Measurements from ENCODE around the gene SRPK2. TPM values are rescaled to one million over a fixed set of nuclear protein-coding genes. Genes with fewer than 3 reads are reported as not detected.

Gene SRPK2
- total and polyA plus RNA-seq, 8 donors, result 7.6 to 109 (median 24.4) TPM

DNA sequence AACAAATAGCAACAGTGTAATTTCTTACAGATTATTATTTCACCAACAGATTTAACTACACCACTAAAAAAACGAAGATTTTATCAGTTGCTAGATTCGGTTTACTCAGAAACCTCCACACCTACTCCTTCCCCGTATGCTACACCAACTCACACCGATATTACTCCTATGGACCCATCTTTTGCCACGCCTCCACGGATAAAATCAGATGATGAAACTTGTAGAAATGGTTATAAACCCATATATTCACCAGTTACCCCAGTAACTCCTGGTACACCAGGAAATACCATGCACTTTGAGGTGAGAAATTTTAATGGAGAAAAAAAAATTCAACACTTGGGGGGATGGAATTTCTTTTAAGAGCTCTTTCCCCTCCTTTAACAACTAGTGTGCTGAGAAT, 282.2 kb downstream of the SRPK2 start:
- TF ChIP-seq CTCF (IDR thresholded peaks at IDR 0.05) (no peak), EP300 (IDR thresholded peaks at IDR 0.05) (no peak), POLR2AphosphoS5 (IDR thresholded peaks at IDR 0.05) (no peak), POLR2A (IDR thresholded peaks at IDR 0.05) (no peak)
- 77 to 91% (median 85%) methylated on average over 6 of the region's 6 CpGs for WGBS, 5 donors
- DNase-seq, result no peak
- Histone ChIP-seq H3K27me3 (no peaks in the 10 kb centered on the region), H3K27ac (no peak overlapping the region), H3K9me3 (no peaks in the 10 kb centered on the region), H3K4me1 (peaks cover 0 to 47% (median 15%) of the 10 kb centered on the region in 4 donors), H3K4me3 (no peak overlapping the region), H3K36me3 (peaks cover 42 to 100% (median 90%) of the 10 kb centered on the region in 4 donors)
- intact Hi-C loops (cut with DNase I; ENCODE audit: low total_unique reads), result no loop called here

- Histone ChIP-seq H3K4me3 (no peak overlapping the region), H3K36me3 (peaks cover 34 to 100% (median 84%) of the 10 kb centered on the region in 4 donors), H3K9me3 (no peaks in the 10 kb centered on the region), H3K4me1 (peaks cover 0 to 47% (median 15%) of the 10 kb centered on the region in 4 donors), H3K27me3 (no peaks in the 10 kb centered on the region), H3K27ac (peak overlapping the region in 2 of 5 donors; percentile 29 to 35)
- intact Hi-C loops (cut with DNase I; ENCODE audit: low total_unique reads), result no loop called here
- no peak for DNase-seq
- TF ChIP-seq EP300 (IDR thresholded peaks at IDR 0.05), result no peak
- no peak for TF ChIP-seq POLR2AphosphoS5 (IDR thresholded peaks at IDR 0.05)
- TF ChIP-seq POLR2A (IDR thresholded peaks at IDR 0.05), result no peak
- TF ChIP-seq CTCF (IDR thresholded peaks at IDR 0.05), result no peak
- WGBS, 5 donors, result 61 to 78% (median 70%) methylated on average over 2 of the region's 2 CpGs
Observed at GRCh38 chr7:105105579-105105978, 283.1 kb downstream of the SRPK2 start.

DNA sequence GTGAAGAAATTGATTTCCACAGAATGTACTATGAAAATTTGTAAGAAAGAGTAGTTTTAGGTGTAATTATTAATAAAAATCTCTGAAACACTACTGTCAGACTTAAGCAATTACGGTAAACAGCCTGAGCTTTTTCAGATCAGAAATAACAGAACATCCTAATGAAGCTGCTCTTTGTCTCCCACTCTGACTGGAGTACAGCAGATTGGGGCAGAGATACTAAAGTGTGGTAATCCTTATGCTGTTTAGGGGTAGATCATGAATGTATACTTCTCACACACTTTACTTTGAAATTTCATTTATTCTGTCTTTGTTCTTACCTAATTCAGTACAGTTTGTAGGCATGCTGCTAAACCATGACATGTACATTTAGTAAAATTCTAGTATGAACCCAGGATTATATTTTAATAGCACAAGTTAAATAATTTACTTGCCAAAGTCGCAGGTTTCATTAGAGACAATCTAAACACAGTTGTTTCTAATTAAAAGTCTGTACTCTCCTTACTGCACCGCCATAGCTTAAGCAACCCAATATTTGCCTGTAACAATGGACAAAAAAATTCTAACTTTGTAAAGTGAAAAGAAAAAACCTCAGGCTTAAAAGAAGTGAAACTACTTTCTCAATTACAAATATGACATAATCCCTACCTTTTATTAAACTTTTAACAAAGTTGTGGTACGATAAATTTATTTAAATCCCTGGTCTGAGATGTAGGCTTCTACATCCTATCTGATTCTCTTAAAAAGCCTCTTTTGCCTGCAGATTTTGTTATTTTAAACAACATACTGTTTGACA, 286.0 kb downstream of the SRPK2 start:
- Histone ChIP-seq H3K4me3 (no peak overlapping the region), H3K27ac (peak overlapping the region in 2 of 5 donors; percentile 14 to 52), H3K4me1 (peaks cover 0 to 66% (median 30%) of the 10 kb centered on the region in 4 donors), H3K36me3 (peaks cover 25 to 91% (median 63%) of the 10 kb centered on the region in 4 donors), H3K27me3 (no peaks in the 10 kb centered on the region), H3K9me3 (no peaks in the 10 kb centered on the region)
- intact Hi-C loops (cut with DNase I; ENCODE audit: low total_unique reads), result no loop called here
- 71 to 79% (median 74%) methylated on average over 4 of the region's 4 CpGs for WGBS, 5 donors
- DNase-seq, result no peak
- TF ChIP-seq POLR2A (IDR thresholded peaks at IDR 0.05) (no peak), CTCF (IDR thresholded peaks at IDR 0.05) (no peak), POLR2AphosphoS5 (IDR thresholded peaks at IDR 0.05) (no peak), EP300 (IDR thresholded peaks at IDR 0.05) (no peak)

DNA sequence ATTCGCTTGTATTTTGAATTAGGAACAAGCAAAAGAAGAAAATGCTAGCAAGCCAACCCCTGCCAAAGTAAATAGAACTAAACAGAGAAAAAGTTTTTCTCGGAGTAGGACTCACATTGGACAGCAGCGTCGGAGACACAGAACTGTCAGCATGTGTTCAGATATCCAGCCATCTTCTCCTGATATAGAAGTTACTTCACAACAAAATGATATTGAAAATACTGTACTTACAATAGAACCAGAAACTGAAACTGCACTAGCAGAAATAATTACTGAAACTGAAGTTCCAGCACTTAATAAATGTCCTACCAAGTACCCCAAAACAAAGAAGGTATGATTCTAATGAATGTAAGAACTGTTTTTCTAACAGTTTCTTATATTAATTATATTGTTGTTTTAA, 286.9 kb downstream of the SRPK2 start:
- no peak for TF ChIP-seq EP300 (IDR thresholded peaks at IDR 0.05)
- TF ChIP-seq CTCF (IDR thresholded peaks at IDR 0.05), result no peak
- TF ChIP-seq POLR2AphosphoS5 (IDR thresholded peaks at IDR 0.05), result no peak
- no peak for TF ChIP-seq POLR2A (IDR thresholded peaks at IDR 0.05)
- intact Hi-C loops (cut with DNase I; ENCODE audit: low total_unique reads), result no loop called here
- Histone ChIP-seq H3K4me1 (peaks cover 0 to 75% (median 31%) of the 10 kb centered on the region in 4 donors), H3K27me3 (no peaks in the 10 kb centered on the region), H3K4me3 (no peak overlapping the region), H3K36me3 (peaks cover 17 to 91% (median 63%) of the 10 kb centered on the region in 4 donors), H3K27ac (peak overlapping the region in 1 of 5 donors; percentile 52), H3K9me3 (no peaks in the 10 kb centered on the region)
- WGBS, 5 donors, result 34 to 71% (median 38%) methylated on average over 4 of the region's 4 CpGs
- DNase-seq, result no peak
